AG09319 (cell line): ENCODE results near the gene RPL41.
A peak's percentile ranks its signal among the peaks of the same experiment; 100 is the strongest.

ENCODE experiments used
- DNase-seq: peaks from one replicate; pipeline ENCODE4 v3.0.0-alpha.2; 2010; ENCODE audit warnings: low read depth; ENCODE audit errors: extremely low read depth
- TF ChIP-seq, protein P1 (sequence below): IDR thresholded peaks from 2 replicates; pipeline ENCODE4 v1.5.1; 2011; ENCODE audit warnings: low read depth, mild to moderate bottlenecking, inconsistent platforms, low read length, moderate library complexity

The RPL41 gene

DNA sequence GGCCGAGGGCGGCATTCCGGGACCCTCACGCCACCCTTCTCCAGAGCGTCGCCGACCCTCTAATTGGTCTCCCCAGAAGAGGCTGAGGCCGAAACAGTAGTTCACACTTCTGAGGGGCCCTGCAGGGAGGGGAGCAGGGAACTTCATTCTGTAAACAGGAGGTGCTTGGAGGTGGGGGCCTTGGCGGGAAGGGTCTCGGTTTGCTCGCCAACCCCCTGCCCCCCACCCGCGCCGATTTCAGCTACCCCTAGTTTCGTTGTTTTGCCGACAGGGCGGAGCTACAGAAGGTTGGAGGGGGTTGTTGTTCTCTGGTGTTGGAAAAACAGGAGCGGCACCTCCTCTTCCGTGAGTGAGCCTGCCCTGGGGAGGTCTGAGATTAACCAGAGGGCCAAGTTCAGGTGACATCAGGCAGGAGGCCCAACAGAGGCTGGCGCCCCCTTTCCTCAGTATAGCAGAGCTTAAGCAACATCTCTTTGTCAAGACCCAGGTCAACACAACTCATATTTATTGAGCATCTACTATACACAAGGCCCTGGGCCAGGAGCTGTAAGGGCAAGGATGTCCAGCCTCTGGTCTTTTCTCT, 35.8 kb upstream of the RPL41 start:
- no peak for DNase-seq

DNA sequence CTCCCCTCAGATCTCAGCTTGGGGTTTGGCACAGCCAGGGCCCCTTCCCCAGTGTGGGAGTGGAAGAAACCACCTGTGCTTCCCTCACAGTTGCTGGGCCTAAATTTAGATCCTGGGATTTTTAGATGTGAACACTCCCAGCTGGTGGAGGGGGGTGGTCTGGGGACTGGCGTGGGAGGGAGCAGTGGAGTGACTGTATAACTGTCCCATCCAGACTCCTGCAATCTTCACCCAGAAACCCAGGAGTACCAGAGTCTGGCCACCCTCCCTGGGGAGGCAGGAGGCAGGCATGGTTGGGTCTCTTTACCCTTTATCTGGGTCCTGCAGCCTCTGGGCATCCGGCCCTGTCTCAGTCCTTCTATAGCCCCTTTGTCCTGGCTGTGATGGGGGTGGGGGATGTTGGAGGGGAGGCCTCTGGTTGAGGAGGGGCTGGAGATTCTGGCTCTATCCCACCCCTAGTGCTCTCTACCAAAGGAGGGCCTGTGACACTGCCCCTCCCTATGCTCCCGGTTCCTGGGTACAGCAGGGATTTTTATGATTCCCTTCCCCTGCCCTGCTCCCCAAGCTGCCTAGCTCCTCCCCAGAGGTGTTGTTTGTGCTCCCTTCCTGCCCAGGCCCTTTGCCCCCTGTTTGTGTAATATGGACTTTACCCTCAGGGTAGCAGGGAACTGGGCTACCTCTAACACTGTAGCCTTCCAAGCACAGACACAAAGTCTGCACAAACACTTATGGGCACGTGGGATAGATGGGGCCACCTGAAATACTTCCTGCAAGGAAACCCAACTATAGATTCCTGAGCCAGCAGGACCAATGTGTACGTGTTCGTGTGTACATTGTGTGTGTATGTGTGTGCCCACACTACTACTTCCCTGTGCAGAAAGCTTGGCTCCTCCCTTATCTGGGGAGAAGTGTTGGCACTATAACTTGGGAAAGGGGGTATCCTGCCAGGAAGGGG, 34.8 kb upstream of the RPL41 start:
- DNase-seq, result no peak

More for the DNA sequence above, 35.8 kb upstream of the RPL41 start:
- TF ChIP-seq, protein P1, sequence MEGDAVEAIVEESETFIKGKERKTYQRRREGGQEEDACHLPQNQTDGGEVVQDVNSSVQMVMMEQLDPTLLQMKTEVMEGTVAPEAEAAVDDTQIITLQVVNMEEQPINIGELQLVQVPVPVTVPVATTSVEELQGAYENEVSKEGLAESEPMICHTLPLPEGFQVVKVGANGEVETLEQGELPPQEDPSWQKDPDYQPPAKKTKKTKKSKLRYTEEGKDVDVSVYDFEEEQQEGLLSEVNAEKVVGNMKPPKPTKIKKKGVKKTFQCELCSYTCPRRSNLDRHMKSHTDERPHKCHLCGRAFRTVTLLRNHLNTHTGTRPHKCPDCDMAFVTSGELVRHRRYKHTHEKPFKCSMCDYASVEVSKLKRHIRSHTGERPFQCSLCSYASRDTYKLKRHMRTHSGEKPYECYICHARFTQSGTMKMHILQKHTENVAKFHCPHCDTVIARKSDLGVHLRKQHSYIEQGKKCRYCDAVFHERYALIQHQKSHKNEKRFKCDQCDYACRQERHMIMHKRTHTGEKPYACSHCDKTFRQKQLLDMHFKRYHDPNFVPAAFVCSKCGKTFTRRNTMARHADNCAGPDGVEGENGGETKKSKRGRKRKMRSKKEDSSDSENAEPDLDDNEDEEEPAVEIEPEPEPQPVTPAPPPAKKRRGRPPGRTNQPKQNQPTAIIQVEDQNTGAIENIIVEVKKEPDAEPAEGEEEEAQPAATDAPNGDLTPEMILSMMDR, result no peak

DNA sequence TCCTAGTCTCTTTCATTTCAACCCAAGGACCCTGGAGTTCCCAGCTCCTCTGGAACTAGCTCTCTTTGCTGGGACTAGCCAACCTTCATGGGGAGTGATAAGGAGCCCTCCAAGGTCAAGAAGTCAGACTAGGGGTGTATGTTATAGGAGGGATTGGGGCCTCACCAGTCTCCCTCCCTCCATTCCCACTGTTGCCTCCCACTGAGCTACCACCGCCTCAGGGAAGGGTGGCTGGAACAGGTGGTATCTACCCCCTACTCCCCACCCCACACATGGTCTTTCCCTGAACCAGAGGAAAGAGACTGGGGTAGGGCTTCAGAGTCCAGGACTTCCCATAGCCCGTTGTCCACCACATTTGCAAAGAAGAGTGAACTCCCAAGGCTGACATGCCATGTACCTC, 34.1 kb upstream of the RPL41 start:
- DNase-seq, result no peak
- TF ChIP-seq, protein P1, result no peak

More for the DNA sequence above, 34.8 kb upstream of the RPL41 start:
- TF ChIP-seq, protein P1, result no peak

DNA sequence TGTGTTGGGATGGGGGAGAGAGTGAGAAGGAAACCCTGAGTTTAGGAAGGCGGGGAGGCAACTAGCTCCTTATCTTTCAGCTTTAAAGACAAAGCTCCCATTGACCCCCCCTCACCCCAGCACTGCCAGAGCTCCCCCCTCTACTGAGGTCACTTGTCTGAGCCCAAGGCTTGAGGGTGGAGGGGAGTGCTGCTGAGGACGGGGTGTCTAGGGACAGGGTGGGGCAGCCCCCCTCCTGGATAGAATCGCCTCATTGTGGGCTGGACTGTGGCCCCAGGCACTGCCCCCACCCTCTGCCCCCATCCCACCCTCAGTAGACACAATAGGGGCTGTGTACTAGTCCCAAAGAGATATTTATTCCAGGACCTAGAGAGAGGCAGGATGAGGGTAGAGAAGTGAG, 33.5 kb upstream of the RPL41 start:
- TF ChIP-seq, protein P1, result no peak
- no peak for DNase-seq

DNA sequence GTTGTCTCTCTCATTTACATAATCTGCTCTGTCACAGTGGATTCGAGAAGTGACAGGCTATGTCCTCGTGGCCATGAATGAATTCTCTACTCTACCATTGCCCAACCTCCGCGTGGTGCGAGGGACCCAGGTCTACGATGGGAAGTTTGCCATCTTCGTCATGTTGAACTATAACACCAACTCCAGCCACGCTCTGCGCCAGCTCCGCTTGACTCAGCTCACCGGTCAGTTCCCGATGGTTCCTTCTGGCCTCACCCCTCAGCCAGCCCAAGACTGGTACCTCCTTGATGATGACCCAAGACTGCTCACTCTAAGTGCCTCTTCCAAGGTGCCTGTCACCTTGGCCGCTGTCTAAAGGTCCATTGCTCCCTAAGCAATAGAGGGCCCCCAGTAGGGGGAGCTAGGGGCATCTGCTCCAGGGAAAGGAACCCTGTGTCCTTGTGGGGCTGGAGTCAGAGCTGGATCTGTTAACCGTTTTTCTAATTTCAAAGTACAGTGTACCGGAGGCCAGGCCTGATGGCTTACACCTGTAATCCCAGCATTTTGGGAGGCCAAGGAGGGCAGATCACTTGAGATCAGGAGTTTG, 31.4 kb upstream of the RPL41 start:
- no peak for DNase-seq
- TF ChIP-seq, protein P1, result peak; percentile 16

DNA sequence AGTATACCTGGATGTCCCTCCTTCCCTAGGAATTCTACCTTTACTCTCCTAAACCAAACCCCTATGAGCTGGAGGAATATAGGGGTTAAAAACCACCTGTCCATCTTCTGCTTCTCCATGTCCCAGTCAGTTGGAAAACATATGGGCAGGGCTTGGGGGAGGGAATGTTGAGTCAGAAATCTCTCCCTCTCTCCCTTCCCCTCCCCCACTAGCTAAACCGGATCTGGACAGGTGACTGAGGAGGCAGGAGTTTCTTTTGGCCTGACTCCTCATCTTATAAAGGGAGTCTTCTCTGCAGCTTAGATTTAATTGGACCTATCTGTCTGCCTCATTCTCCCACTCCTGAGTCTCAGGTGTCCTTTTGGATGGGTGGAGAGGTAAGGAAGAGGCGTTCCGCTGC, 30.3 kb upstream of the RPL41 start:
- TF ChIP-seq, protein P1, result no peak

DNA sequence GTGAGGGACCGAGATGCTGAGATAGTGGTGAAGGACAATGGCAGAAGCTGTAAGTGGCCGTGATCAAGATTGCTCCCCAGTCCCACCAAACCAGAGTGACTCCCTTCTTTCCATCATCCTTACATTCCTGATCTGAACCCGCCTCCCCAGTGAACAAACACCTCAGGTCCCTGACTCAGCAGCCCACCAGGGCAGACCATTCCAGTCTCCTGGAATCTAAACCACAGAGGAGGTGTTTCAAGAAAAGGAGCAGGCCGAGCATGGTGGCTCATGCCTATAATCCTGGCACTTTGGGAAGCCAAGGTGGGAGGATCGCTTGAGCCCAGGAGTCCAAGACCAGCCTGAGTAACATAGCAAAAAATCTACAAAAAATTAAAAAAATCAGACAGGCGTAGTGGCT, 29.8 kb upstream of the RPL41 start:
- DNase-seq, result no peak
- TF ChIP-seq, protein P1, result no peak

More for the DNA sequence above, 30.3 kb upstream of the RPL41 start:
- no peak for DNase-seq
